ENCODE results near the gene NOVA1. TPM values are rescaled to one million over a fixed set of nuclear protein-coding genes. Genes with fewer than 3 reads are reported as not detected.

NOVA1 gene
- total RNA-seq, 1 donor from 2014 or later, result 13.3 TPM

DNA sequence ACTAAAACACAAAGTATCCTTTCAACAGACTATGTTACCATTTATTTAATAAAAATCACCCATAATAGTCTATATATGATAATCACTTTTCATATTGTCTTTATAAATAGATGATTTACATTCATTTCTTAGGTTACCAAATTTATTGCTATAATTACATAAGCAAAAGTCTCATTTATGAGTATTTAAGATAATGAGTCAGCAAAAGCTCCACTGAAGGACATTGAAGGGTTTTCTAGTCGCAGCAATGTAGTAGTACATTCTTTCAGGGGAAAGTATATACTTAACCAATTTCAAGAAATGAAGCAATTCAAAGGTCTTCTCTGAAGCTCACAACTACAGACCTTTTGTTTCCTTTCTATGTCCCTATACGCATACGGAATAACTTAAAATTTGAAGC is 110.9 kb downstream of the NOVA1 start:
- Mint-ChIP-seq H3K4me3 (no peak overlapping the region), H3K27ac (no peak overlapping the region), H3K36me3 (no peaks in the 10 kb centered on the region), H3K9me3 (peaks cover 3% of the 10 kb centered on the region), H3K4me1 (no peaks in the 10 kb centered on the region), H3K27me3 (ENCODE audit: low read depth) (no peaks in the 10 kb centered on the region)
- TF ChIP-seq, protein P1, sequence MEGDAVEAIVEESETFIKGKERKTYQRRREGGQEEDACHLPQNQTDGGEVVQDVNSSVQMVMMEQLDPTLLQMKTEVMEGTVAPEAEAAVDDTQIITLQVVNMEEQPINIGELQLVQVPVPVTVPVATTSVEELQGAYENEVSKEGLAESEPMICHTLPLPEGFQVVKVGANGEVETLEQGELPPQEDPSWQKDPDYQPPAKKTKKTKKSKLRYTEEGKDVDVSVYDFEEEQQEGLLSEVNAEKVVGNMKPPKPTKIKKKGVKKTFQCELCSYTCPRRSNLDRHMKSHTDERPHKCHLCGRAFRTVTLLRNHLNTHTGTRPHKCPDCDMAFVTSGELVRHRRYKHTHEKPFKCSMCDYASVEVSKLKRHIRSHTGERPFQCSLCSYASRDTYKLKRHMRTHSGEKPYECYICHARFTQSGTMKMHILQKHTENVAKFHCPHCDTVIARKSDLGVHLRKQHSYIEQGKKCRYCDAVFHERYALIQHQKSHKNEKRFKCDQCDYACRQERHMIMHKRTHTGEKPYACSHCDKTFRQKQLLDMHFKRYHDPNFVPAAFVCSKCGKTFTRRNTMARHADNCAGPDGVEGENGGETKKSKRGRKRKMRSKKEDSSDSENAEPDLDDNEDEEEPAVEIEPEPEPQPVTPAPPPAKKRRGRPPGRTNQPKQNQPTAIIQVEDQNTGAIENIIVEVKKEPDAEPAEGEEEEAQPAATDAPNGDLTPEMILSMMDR (IDR thresholded peaks at IDR 0.05; ENCODE audit: unreplicated experiment), result no peak
- no peak for DNase-seq (ENCODE audit: low spot score in 2 of 2, unreplicated experiment in 2 of 2)

DNA sequence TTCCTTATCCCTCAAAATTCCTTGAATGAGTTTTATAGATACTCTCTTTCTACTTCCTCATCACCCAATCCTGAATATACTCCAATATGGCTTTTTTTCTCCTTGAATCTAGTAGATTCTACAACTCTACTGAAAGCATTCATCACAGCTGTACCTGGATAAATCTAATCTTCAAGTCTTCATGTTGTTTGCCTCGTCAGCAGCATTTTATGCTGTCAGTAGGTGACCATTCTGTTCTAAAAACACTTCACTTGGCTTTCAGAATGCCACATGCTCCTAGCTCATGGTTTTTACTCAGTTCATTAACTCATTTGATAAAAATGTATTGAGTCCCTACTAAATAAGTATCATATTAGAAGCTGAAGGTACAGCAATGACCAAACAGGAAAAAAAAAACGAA is 113.3 kb downstream of the NOVA1 start:
- H3K27ac Mint-ChIP-seq, result no peak overlapping the region
- peaks cover 3% of the 10 kb centered on the region for H3K9me3 Mint-ChIP-seq
- H3K4me1 Mint-ChIP-seq, result no peaks in the 10 kb centered on the region
- H3K36me3 Mint-ChIP-seq, result no peaks in the 10 kb centered on the region
- H3K4me3 Mint-ChIP-seq, result no peak overlapping the region
- no peak for DNase-seq (ENCODE audit: low spot score in 2 of 2, unreplicated experiment in 2 of 2)
- no peaks in the 10 kb centered on the region for H3K27me3 Mint-ChIP-seq (ENCODE audit: low read depth)
- TF ChIP-seq, protein P1 (IDR thresholded peaks at IDR 0.05; ENCODE audit: unreplicated experiment), result no peak

DNA sequence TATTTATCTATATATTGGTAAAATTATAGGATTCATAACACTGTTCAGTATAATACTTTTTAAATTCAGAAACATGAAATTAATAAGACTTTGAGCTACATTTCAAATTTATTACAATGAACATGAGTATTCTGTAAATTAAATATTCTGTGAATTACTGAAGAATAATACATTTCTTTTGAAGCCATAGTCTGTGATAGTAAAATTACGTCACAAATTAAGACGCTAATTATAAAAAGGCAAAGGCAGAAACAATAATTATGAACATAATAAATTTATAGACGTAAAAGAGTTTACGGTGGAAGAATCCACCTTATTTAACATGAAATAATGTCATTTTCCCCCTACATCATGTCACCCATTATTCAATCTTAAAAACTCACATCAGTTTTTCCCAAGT is 118.9 kb downstream of the NOVA1 start:
- Mint-ChIP-seq H3K27ac (no peak overlapping the region), H3K36me3 (no peaks in the 10 kb centered on the region), H3K4me1 (no peaks in the 10 kb centered on the region), H3K9me3 (no peaks in the 10 kb centered on the region), H3K27me3 (ENCODE audit: low read depth) (no peaks in the 10 kb centered on the region), H3K4me3 (no peak overlapping the region)
- TF ChIP-seq, protein P1 (IDR thresholded peaks at IDR 0.05; ENCODE audit: unreplicated experiment), result no peak
- DNase-seq (ENCODE audit: low spot score in 2 of 2, unreplicated experiment in 2 of 2), result no peak

DNA sequence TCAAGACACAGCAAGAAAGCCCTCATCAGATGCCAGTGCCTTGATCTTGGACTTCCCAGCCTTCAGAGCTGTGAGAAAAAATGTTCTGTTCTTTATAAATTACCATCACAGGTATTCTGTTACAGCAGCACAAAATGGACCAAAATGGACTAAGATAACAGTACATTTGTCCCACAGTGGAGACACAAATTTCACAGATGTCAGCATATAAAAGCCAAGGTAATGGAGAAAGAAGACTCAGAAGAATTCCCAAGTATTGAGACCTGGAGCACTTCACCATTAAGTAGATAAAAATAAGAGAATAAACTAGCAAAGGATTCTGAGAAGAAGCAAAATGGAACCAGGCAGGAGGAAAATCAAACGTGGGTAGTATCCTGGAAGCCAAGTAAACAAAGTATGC is 131.0 kb downstream of the NOVA1 start:
- no peak for DNase-seq (ENCODE audit: low spot score in 2 of 2, unreplicated experiment in 2 of 2)
- Mint-ChIP-seq H3K27me3 (ENCODE audit: low read depth) (no peaks in the 10 kb centered on the region), H3K27ac (no peak overlapping the region), H3K4me1 (no peaks in the 10 kb centered on the region), H3K9me3 (peaks cover 17% of the 10 kb centered on the region), H3K36me3 (no peaks in the 10 kb centered on the region), H3K4me3 (no peak overlapping the region)
- TF ChIP-seq, protein P1 (IDR thresholded peaks at IDR 0.05; ENCODE audit: unreplicated experiment), result no peak

DNA sequence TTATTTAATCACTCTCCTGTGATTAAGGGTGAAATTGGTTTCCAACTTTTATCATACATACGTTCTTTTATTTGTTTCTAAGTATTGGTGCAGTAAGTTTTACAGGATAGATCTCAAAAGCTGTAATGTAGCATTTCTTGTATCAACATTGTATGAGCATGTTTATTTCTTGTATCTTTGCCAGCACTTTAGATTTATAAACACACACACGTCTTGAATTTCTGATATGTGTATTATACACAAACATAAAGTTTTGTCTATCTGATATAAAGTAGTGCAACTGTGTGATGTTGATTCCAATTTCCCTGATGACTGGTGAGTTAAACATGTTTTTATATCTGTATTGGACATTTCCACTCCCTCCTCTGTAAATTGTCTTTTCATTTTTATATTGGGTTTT is 134.7 kb downstream of the NOVA1 start:
- TF ChIP-seq, protein P1 (IDR thresholded peaks at IDR 0.05; ENCODE audit: unreplicated experiment), result no peak
- DNase-seq (ENCODE audit: low spot score in 2 of 2, unreplicated experiment in 2 of 2), result no peak
- Mint-ChIP-seq H3K27ac (no peak overlapping the region), H3K27me3 (ENCODE audit: low read depth) (no peaks in the 10 kb centered on the region), H3K4me1 (no peaks in the 10 kb centered on the region), H3K36me3 (no peaks in the 10 kb centered on the region), H3K9me3 (peaks cover 20% of the 10 kb centered on the region), H3K4me3 (no peak overlapping the region)

DNA sequence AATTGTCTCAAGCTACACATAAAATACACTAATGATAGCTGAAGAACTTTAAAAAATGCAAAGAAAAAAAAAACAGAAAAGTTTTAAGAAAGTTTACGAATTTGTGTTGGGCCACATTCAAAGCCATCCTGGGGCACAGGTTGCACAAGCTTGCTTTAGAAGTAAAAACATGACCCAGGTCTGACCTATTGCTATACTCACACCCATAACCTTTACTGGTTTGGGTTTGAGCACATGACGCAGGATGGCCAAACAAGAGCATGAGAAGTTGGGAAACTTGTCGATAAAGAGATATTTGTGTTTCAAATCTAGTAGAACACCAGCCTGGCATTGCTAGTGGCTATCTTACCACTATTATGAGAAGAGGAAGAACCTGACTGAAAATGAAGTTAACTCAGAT is 143.7 kb downstream of the NOVA1 start:
- Mint-ChIP-seq H3K4me3 (no peak overlapping the region), H3K27ac (no peak overlapping the region), H3K9me3 (peaks cover 10% of the 10 kb centered on the region), H3K27me3 (ENCODE audit: low read depth) (peaks cover 2% of the 10 kb centered on the region), H3K4me1 (no peaks in the 10 kb centered on the region), H3K36me3 (no peaks in the 10 kb centered on the region)
- TF ChIP-seq, protein P1 (IDR thresholded peaks at IDR 0.05; ENCODE audit: unreplicated experiment), result no peak
- DNase-seq (ENCODE audit: low spot score in 2 of 2, unreplicated experiment in 2 of 2), result no peak
